ENCODE data around the gene ERBB2. TPM values are rescaled to one million over a fixed set of nuclear protein-coding genes. Genes with fewer than 3 reads are reported as not detected.
A peak's percentile ranks its signal among the peaks of the same experiment; 100 is the strongest.

ERBB2 gene
- total and polyA plus RNA-seq, 9 of the 15 experiments (the other 6 are each of a cell fraction or from before 2014, with no cell fraction given): 0.74 to 5.6 (median 3.3) TPM

GRCh38 chr17:39696731-39697130, 3.1 kb upstream of the ERBB2 start:
- Histone ChIP-seq H2AFZ (ENCODE audit: low read depth, low read length) (no peak overlapping the region), H3K27me3 (ENCODE audit: control insufficient read depth in 2 of 2, insufficient read depth in 2 of 2, low read length in 2 of 2) (no peaks in the 10 kb centered on the region; a peak in 1 of 5 replicates), H3K79me2 (ENCODE audit: control insufficient read depth, insufficient read depth, low read length) (no peaks in the 10 kb centered on the region), H3K9ac (ENCODE audit: insufficient read depth in 1 of 2, low read depth in 2 of 2, low read length in 2 of 2) (peak overlapping the region in 1 of 2 experiments; percentile 7; a peak in 1 of 4 replicates), H3K4me2 (ENCODE audit: insufficient read depth, low read length) (no peak overlapping the region), H3K9me1 (ENCODE audit: control insufficient read depth, insufficient read depth, low read length) (no peaks in the 10 kb centered on the region), H3K27ac (ENCODE audit: extremely low read depth, low read depth, low read length) (no peak overlapping the region), H3K4me1 (replicated peaks in 1 of 2; ENCODE audit: control insufficient read depth in 2 of 2, insufficient read depth in 2 of 2, low read length in 2 of 2) (peaks cover 0 to 16% of the 10 kb centered on the region in 2 experiments; a peak in 2 of 5 replicates), H3K4me3 (no peak overlapping the region), H3K9me3 (replicated peaks; ENCODE audit: control insufficient read depth, insufficient read depth, low read depth, low read length) (no peaks in the 10 kb centered on the region), H3K36me3 (ENCODE audit: control insufficient read depth, insufficient read depth, low read length) (no peaks in the 10 kb centered on the region; the same call in 2 of the 3 replicates), H4K20me1 (replicated peaks; ENCODE audit: control insufficient read depth, insufficient read depth, low read length) (no peaks in the 10 kb centered on the region)
- CTCF ChIA-PET (ENCODE audit: low intra/inter-chr PET ratio): no interaction called here
- no peak for DNase-seq (ENCODE audit: extremely low read depth in 1 of 4, low spot score in 3 of 4)
- BruUV-seq (replicated peaks): no TSS peak
- 43% methylated on average over 6 of the region's 6 CpGs for WGBS (ENCODE audit: insufficient coverage, low coverage, missing lambda C conversion rate)
- POLR2A ChIA-PET: no interaction called here
- ATAC-seq: no peak
- intact Hi-C loops (cut with micrococcal nuclease) (no loop called here), in situ Hi-C loops (cut with MboI) (no loop called here)
- FAIRE-seq: no peak
- TF ChIP-seq, protein P1, sequence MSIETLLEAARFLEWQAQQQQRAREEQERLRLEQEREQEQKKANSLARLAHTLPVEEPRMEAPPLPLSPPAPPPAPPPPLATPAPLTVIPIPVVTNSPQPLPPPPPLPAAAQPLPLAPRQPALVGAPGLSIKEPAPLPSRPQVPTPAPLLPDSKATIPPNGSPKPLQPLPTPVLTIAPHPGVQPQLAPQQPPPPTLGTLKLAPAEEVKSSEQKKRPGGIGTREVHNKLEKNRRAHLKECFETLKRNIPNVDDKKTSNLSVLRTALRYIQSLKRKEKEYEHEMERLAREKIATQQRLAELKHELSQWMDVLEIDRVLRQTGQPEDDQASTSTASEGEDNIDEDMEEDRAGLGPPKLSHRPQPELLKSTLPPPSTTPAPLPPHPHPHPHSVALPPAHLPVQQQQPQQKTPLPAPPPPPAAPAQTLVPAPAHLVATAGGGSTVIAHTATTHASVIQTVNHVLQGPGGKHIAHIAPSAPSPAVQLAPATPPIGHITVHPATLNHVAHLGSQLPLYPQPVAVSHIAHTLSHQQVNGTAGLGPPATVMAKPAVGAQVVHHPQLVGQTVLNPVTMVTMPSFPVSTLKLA (conservative IDR thresholded peaks at IDR 0.05): no peak
- TF ChIP-seq, protein P2, sequence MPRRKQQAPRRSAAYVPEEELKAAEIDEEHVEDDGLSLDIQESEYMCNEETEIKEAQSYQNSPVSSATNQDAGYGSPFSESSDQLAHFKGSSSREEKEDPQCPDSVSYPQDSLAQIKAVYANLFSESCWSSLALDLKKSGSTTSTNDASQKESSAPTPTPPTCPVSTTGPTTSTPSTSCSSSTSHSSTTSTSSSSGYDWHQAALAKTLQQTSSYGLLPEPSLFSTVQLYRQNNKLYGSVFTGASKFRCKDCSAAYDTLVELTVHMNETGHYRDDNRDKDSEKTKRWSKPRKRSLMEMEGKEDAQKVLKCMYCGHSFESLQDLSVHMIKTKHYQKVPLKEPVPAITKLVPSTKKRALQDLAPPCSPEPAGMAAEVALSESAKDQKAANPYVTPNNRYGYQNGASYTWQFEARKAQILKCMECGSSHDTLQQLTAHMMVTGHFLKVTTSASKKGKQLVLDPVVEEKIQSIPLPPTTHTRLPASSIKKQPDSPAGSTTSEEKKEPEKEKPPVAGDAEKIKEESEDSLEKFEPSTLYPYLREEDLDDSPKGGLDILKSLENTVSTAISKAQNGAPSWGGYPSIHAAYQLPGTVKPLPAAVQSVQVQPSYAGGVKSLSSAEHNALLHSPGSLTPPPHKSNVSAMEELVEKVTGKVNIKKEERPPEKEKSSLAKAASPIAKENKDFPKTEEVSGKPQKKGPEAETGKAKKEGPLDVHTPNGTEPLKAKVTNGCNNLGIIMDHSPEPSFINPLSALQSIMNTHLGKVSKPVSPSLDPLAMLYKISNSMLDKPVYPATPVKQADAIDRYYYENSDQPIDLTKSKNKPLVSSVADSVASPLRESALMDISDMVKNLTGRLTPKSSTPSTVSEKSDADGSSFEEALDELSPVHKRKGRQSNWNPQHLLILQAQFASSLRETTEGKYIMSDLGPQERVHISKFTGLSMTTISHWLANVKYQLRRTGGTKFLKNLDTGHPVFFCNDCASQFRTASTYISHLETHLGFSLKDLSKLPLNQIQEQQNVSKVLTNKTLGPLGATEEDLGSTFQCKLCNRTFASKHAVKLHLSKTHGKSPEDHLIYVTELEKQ (CRISPR knock-in tag; IDR thresholded peaks at IDR 0.05): no peak
- TF ChIP-seq, protein P3, sequence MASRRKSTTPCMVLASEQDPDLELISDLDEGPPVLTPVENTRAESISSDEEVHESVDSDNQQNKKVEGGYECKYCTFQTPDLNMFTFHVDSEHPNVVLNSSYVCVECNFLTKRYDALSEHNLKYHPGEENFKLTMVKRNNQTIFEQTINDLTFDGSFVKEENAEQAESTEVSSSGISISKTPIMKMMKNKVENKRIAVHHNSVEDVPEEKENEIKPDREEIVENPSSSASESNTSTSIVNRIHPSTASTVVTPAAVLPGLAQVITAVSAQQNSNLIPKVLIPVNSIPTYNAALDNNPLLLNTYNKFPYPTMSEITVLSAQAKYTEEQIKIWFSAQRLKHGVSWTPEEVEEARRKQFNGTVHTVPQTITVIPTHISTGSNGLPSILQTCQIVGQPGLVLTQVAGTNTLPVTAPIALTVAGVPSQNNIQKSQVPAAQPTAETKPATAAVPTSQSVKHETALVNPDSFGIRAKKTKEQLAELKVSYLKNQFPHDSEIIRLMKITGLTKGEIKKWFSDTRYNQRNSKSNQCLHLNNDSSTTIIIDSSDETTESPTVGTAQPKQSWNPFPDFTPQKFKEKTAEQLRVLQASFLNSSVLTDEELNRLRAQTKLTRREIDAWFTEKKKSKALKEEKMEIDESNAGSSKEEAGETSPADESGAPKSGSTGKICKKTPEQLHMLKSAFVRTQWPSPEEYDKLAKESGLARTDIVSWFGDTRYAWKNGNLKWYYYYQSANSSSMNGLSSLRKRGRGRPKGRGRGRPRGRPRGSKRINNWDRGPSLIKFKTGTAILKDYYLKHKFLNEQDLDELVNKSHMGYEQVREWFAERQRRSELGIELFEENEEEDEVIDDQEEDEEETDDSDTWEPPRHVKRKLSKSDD (conservative IDR thresholded peaks at IDR 0.05; ENCODE audit: low read length): no peak
- no peak for TF ChIP-seq ZNF707 (CRISPR knock-in tag; conservative IDR thresholded peaks at IDR 0.05)
- no peak for TF ChIP-seq CHD4 (IDR thresholded peaks at IDR 0.05; ENCODE audit: insufficient read depth, insufficient replicate concordance, low read depth, low read length, poor library complexity, severe bottlenecking)
- TF ChIP-seq ZNF79 (CRISPR knock-in tag; IDR thresholded peaks at IDR 0.05; ENCODE audit: low read depth): no peak
